Ishikawa (cell line): ENCODE results near the gene CDC37.

Experiments
- CEBPB ChIP-seq: IDR thresholded peaks from 2 replicates; pipeline ENCODE4 v1.6.1; 2012
- CREB1 ChIP-seq: IDR thresholded peaks from 2 replicates; pipeline ENCODE4 v1.6.1; 2012; ENCODE audit warnings: low read depth
- EGR1 ChIP-seq: IDR thresholded peaks from 2 replicates; pipeline ENCODE4 v1.6.1; 2012
- EP300 ChIP-seq: IDR thresholded peaks from 2 replicates; pipeline ENCODE4 v1.6.1; 2012; ENCODE audit warnings: borderline replicate concordance
- FOXM1 ChIP-seq: IDR thresholded peaks from 2 replicates; pipeline ENCODE4 v1.6.1; 2012; ENCODE audit warnings: low read depth, borderline replicate concordance
- NFIC ChIP-seq: IDR thresholded peaks from 2 replicates; pipeline ENCODE4 v1.6.1; 2012
- RAD21 ChIP-seq: IDR thresholded peaks from 2 replicates; pipeline ENCODE4 v1.6.1; 2012; ENCODE audit warnings: low read depth
- TAF1 ChIP-seq: IDR thresholded peaks from 2 replicates; pipeline ENCODE4 v1.6.1; 2012; ENCODE audit warnings: low read depth, mild to moderate bottlenecking
- TCF12 ChIP-seq: IDR thresholded peaks from 2 replicates; pipeline ENCODE4 v1.6.1; 2012; ENCODE audit warnings: low read depth
- TEAD4 ChIP-seq: IDR thresholded peaks from 2 replicates; pipeline ENCODE4 v1.6.1; 2012
- YY1 ChIP-seq: IDR thresholded peaks from 2 replicates; pipeline ENCODE4 v1.6.1; 2012; ENCODE audit warnings: low read depth
- ZBTB7A ChIP-seq: IDR thresholded peaks from 2 replicates; pipeline ENCODE4 v1.6.1; 2012; ENCODE audit warnings: low read depth
- TF ChIP-seq, protein P1 (sequence below): IDR thresholded peaks from 2 replicates; pipeline ENCODE4 v1.6.1; 2012
- TF ChIP-seq, protein P2 (sequence below): IDR thresholded peaks from 2 replicates; pipeline ENCODE4 v1.6.1; 2012
- TF ChIP-seq, protein P3 (sequence below): IDR thresholded peaks from 2 replicates; pipeline ENCODE4 v1.6.1; 2012; ENCODE audit warnings: low read depth, mild to moderate bottlenecking

The CDC37 gene

DNA sequence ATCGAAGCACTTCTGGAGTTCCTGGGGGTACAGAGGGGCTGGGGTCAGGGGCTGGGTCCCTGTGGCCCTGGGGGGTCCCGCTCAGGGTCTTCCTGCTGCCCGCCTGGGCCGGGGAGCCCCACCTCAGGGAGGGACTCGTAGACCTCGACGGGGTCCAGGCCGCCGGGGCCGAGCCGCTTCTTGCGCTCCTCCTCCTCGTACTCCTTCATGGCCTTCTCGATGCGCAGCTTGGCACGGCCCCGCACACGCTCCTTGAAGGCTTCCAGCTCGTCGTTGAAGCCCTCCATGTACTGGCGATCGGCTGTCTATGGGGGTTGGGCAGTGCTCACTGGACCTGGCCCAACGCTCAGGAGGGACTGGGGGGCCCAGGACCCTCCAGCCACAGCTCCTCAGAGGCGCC is 10.2 kb downstream of the CDC37 start:
- TF ChIP-seq, protein P1, sequence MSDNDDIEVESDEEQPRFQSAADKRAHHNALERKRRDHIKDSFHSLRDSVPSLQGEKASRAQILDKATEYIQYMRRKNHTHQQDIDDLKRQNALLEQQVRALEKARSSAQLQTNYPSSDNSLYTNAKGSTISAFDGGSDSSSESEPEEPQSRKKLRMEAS: no peak
- no peak for TF ChIP-seq CEBPB
- no peak for TF ChIP-seq TEAD4
- no peak for TF ChIP-seq FOXM1
- TF ChIP-seq, protein P2, sequence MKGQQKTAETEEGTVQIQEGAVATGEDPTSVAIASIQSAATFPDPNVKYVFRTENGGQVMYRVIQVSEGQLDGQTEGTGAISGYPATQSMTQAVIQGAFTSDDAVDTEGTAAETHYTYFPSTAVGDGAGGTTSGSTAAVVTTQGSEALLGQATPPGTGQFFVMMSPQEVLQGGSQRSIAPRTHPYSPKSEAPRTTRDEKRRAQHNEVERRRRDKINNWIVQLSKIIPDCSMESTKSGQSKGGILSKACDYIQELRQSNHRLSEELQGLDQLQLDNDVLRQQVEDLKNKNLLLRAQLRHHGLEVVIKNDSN: no peak
- TF ChIP-seq, protein P3, sequence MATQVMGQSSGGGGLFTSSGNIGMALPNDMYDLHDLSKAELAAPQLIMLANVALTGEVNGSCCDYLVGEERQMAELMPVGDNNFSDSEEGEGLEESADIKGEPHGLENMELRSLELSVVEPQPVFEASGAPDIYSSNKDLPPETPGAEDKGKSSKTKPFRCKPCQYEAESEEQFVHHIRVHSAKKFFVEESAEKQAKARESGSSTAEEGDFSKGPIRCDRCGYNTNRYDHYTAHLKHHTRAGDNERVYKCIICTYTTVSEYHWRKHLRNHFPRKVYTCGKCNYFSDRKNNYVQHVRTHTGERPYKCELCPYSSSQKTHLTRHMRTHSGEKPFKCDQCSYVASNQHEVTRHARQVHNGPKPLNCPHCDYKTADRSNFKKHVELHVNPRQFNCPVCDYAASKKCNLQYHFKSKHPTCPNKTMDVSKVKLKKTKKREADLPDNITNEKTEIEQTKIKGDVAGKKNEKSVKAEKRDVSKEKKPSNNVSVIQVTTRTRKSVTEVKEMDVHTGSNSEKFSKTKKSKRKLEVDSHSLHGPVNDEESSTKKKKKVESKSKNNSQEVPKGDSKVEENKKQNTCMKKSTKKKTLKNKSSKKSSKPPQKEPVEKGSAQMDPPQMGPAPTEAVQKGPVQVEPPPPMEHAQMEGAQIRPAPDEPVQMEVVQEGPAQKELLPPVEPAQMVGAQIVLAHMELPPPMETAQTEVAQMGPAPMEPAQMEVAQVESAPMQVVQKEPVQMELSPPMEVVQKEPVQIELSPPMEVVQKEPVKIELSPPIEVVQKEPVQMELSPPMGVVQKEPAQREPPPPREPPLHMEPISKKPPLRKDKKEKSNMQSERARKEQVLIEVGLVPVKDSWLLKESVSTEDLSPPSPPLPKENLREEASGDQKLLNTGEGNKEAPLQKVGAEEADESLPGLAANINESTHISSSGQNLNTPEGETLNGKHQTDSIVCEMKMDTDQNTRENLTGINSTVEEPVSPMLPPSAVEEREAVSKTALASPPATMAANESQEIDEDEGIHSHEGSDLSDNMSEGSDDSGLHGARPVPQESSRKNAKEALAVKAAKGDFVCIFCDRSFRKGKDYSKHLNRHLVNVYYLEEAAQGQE: no peak
- no peak for TF ChIP-seq ZBTB7A
- TF ChIP-seq TAF1: no peak
- no peak for TF ChIP-seq RAD21
- TF ChIP-seq NFIC: no peak
- no peak for TF ChIP-seq YY1
- no peak for TF ChIP-seq TCF12
- TF ChIP-seq CREB1: no peak
- TF ChIP-seq EP300: no peak
- no peak for TF ChIP-seq EGR1

DNA sequence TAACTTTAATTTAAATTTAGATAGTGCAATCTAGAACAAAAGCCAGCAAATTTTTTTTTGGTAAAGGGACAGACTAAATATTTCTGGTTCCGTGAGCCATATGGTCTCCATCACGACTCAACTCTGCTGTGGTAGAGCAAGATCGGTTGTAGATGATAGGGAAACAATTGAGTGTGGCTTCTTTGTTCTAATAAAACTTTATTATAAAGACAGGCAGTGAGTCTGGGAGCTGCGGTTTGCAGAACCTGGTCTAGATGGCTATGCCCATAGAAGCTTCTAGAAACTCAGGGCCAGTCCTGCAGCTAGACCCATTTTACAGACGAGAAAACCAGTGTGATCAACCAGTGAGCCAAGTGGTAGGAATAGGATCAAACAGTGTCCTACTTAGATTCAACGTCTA is 11.2 kb downstream of the CDC37 start:
- no peak for TF ChIP-seq YY1
- TF ChIP-seq TCF12: no peak
- TF ChIP-seq NFIC: no peak
- TF ChIP-seq EGR1: no peak
- TF ChIP-seq, protein P3: no peak
- TF ChIP-seq TAF1: no peak
- TF ChIP-seq TEAD4: no peak

DNA sequence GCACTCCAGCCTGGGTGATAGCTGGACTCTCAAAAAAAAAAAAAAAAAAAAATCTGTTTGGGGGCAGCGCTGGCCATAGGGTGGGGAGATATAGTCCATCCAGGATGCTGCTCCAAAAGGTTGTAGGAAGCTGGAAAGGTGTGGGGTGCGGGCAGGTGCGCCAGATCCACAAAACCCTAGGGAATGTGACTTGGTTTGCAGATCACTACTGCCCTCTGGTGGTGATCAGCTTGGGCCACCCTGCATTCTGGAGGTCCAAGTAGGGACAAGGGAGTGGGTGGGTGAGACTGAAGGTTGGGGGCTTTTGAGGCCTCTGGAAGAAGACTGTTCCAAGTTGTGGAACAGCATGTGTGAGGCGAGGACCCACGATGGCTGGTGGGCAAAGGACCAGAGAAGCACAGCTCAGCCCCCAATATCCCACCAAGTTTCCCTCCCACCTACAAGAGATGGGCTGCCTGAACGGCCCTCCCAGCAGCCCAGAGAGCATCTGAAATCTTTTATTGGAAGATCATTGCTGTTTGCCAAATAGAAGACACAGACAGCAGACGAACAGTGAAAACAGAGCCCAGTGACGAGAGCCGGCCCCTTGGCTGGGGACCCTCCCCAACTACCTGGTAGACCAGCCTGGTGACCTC is 12.6 kb downstream of the CDC37 start:
- peak; percentile 35; the same call in 1 of the 2 replicates for TF ChIP-seq TEAD4
- TF ChIP-seq, protein P1: peak; percentile 37; the same call in 1 of the 2 replicates
- no peak for TF ChIP-seq EGR1
- peak; percentile 66 for TF ChIP-seq RAD21

DNA sequence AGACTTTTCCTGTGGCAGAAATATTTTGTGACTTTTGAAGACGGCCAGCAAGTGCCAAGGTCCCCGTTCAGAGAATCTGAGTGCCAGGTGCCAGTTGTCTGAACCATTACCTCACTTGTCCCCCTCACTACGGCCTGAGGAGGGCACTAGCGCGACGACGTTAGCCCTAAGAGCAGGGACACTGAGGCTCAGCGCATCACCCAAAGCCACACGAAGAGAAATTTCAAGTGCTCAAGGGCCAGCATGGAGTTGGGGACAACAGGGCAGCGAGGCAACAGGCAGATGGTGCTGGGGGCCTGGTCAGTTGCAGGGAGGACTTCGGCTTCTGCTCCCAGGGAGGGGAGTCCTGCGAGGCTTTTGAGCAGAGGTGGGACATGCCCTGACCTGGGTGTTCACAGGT is 13.5 kb downstream of the CDC37 start:
- TF ChIP-seq EGR1 (no peak), EP300 (no peak), CEBPB (no peak), NFIC (no peak), CREB1 (no peak), TEAD4 (no peak), ZBTB7A (no peak), RAD21 (no peak), TAF1 (no peak), TCF12 (no peak), FOXM1 (no peak), YY1 (no peak)
- TF ChIP-seq, protein P1: no peak
- TF ChIP-seq, protein P3: no peak
- TF ChIP-seq, protein P2: no peak

DNA sequence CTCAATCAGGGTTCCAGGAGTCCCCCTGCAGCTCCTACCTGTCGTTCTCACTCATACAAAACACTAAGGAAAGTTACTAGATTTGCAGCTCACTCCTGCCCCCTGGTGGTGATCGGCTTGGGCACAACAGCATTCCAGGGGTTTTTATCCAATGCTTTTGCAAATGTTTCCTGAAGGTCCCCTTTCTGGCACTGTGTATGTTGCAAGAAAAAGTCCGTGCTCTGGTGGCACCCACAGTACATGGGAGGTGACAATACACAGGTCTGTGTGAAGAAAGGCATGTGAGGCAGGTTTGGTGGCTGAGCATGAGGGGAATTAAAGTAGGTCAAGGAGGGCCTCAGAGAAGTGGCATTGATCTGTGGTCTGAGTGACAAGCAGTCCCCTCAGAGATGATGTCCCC is 14.4 kb downstream of the CDC37 start:
- no peak for TF ChIP-seq EGR1
- no peak for TF ChIP-seq FOXM1
- peak; percentile 88 for TF ChIP-seq TEAD4
- no peak for TF ChIP-seq TAF1
- TF ChIP-seq YY1: no peak
- peak; percentile 85 for TF ChIP-seq RAD21
- TF ChIP-seq NFIC: no peak
